HCT116 (cell line): ENCODE measurements around the gene MEOX1. TPM values are rescaled to one million over a fixed set of nuclear protein-coding genes. Genes with fewer than 3 reads are reported as not detected.

Source experiments
- ATAC-seq: fragments of 200-7000 bp; cut with Tn5 transposase; 2 replicates; pipeline ENCODE4 v1.9.1; 2020; ENCODE audit warnings: mild to moderate bottlenecking, moderate library complexity
- BruUV-seq: library from RNA; stranded (reverse); fragments of 400-500 nt; replicated peaks from 2 replicates; lab custom pipeline; 2021; lab: Mats Ljungman, UMichigan
- CTCF ChIA-PET: fragments of 300-600 bp; sonication (Branson Sonifier 250); formaldehyde crosslinking; loops from one replicate; lab custom pipeline; 2021; ENCODE audit warnings: antibody characterized with exemption; lab: Charles Lee
- POLR2A ChIA-PET: fragments of 300-600, 350-600 bp; sonication (Branson Sonifier 250); formaldehyde crosslinking; loops from one replicate; lab custom pipeline; 2021; ENCODE audit warnings: antibody characterized with exemption; lab: Charles Lee
- RAD21 ChIA-PET, 2 experiments: fragments of 300-600 bp; sonication (Branson Sonifier 250); formaldehyde crosslinking; loops; one replicate each; lab custom pipeline; 2023; ENCODE audit warnings: low total read pairs in 2 of 2; ENCODE audit not compliant: uncharacterized antibody in 2 of 2, unreplicated experiment in 2 of 2, low non-redundant PET in 1 of 2; lab: Charles Lee
- DNase-seq: peaks from one replicate; pipeline ENCODE4 v3.0.0-alpha.2; 2010; ENCODE audit warnings: low read depth, low spot score
- H2AFZ ChIP-seq: fragments of 200-600 bp; shearing (Covaris generic), sonication (generic); 2 replicates; pipeline ENCODE4 v1.6.1; 2017; ENCODE audit warnings: low read depth, mixed run types, mixed read lengths, antibody characterized with exemption, low read length; ENCODE audit not compliant: poor library complexity, severe bottlenecking
- H3K27ac ChIP-seq: 2 replicates; pipeline ENCODE4 v1.5.1; 2012; ENCODE audit warnings: low read depth, low read length
- H3K27me3 ChIP-seq: fragments of 200-600 bp; sonication (generic); 2 replicates; pipeline ENCODE4 v1.6.1; 2016; ENCODE audit warnings: mixed run types, low read length, mixed read lengths; ENCODE audit not compliant: insufficient read depth
- H3K36me3 ChIP-seq, 2 experiments: fragments of 200-500 bp in 1 of 2; fragments of 200-600 bp in 1 of 2; sonication (Bioruptor generic) in 1 of 2; sonication (generic) in 1 of 2; 2 replicates each; pipeline versions ENCODE4 v1.5.1 to v1.6.1; 2014 to 2016; ENCODE audit warnings: low read length in 2 of 2, inconsistent platforms in 1 of 2, mixed read lengths in 1 of 2, mixed run types in 1 of 2; ENCODE audit not compliant: insufficient read depth in 2 of 2, control insufficient read depth in 1 of 2
- H3K4me1 ChIP-seq, 2 experiments: fragments of 200-600 bp in 1 of 2; sonication (generic) in 1 of 2; 2 replicates each; pipeline versions ENCODE4 v1.5.1 to v1.6.1; 2012 to 2017; ENCODE audit warnings: low read length in 2 of 2, inconsistent platforms in 1 of 2, mild to moderate bottlenecking in 1 of 2, mixed read lengths in 1 of 2, mixed run types in 1 of 2, moderate library complexity in 1 of 2; ENCODE audit not compliant: insufficient read depth in 2 of 2, control insufficient read depth in 1 of 2
- H3K4me2 ChIP-seq: fragments of 200-600 bp; sonication (generic); 2 replicates; pipeline ENCODE4 v1.6.1; 2017; ENCODE audit warnings: mixed run types, low read length, mixed read lengths
- H3K4me3 ChIP-seq, 2 experiments: fragments of 200-600 bp in 1 of 2; sonication (generic) in 1 of 2; replicated peaks in 1 of 2; 2 replicates each; pipeline ENCODE4 v1.5.1; 2011 to 2016; ENCODE audit warnings: low read length in 2 of 2, control low read depth in 1 of 2, low read depth in 1 of 2, mild to moderate bottlenecking in 1 of 2, mixed read lengths in 1 of 2, mixed run types in 1 of 2
- H3K79me2 ChIP-seq: fragments of 200-600 bp; sonication (generic); 2 replicates; pipeline ENCODE4 v1.6.1; 2017; ENCODE audit warnings: mild to moderate bottlenecking, mixed run types, low read length, moderate library complexity, mixed read lengths; ENCODE audit not compliant: insufficient read depth
- H3K9ac ChIP-seq: fragments of 200-600 bp; sonication (generic); 2 replicates; pipeline ENCODE4 v1.6.1; 2016; ENCODE audit warnings: low read length, mixed read lengths
- H3K9me2 ChIP-seq: fragments of 200-600 bp; sonication (generic), shearing (Covaris generic); 2 replicates; pipeline ENCODE4 v1.6.1; 2017; ENCODE audit warnings: mixed run types, mild to moderate bottlenecking, moderate library complexity; ENCODE audit not compliant: insufficient read depth
- H3K9me3 ChIP-seq, 2 experiments: fragments of 200-500 bp in 1 of 2; fragments of 200-600 bp in 1 of 2; sonication (Bioruptor generic) in 1 of 2; sonication (generic) in 1 of 2; 2 replicates each; pipeline ENCODE4 v1.6.1; 2014 to 2017; ENCODE audit warnings: low read length in 2 of 2, mixed read lengths in 2 of 2, inconsistent platforms in 1 of 2, low read depth in 1 of 2, mild to moderate bottlenecking in 1 of 2, mixed run types in 1 of 2, moderate library complexity in 1 of 2; ENCODE audit not compliant: control insufficient read depth in 1 of 2, insufficient read depth in 1 of 2
- H4K20me1 ChIP-seq: fragments of 200-600 bp; sonication (generic), shearing (Covaris generic); 2 replicates; pipeline ENCODE4 v1.6.1; 2017; ENCODE audit warnings: mixed run types, mild to moderate bottlenecking, moderate library complexity; ENCODE audit not compliant: insufficient read depth
- ATF3 ChIP-seq: IDR thresholded peaks from 2 replicates; pipeline ENCODE4 v1.6.1; 2012
- CEBPB ChIP-seq: IDR thresholded peaks from 2 replicates; pipeline ENCODE4 v1.6.1; 2012; ENCODE audit warnings: low read depth
- CTCF ChIP-seq, 3 experiments: fragments of 200-600 bp in 1 of 3; sonication (generic) in 1 of 3; IDR thresholded peaks in 2 of 3; conservative IDR thresholded peaks in 1 of 3; 2 replicates each; pipeline ENCODE4 v1.5.1; 2012 to 2017; ENCODE audit warnings: low read depth in 2 of 3, low read length in 2 of 3, antibody characterized with exemption in 1 of 3, borderline replicate concordance in 1 of 3, control low read depth in 1 of 3, mild to moderate bottlenecking in 1 of 3, mixed read lengths in 1 of 3, mixed run types in 1 of 3, moderate library complexity in 1 of 3; ENCODE audit not compliant: insufficient read depth in 1 of 3
- ELF1 ChIP-seq: IDR thresholded peaks from 2 replicates; pipeline ENCODE4 v1.6.1; 2012; ENCODE audit warnings: low read depth, borderline replicate concordance
- EZH2 ChIP-seq: fragments of 200-600 bp; sonication (generic); IDR thresholded peaks from 2 replicates; pipeline ENCODE4 v1.6.1; 2017; ENCODE audit warnings: antibody characterized with exemption, mixed run types
- FOSL1 ChIP-seq: IDR thresholded peaks from 2 replicates; pipeline ENCODE4 v1.6.1; 2012; ENCODE audit warnings: low read depth
- JUND ChIP-seq: IDR thresholded peaks from 2 replicates; pipeline ENCODE4 v1.6.1; 2012
- MAX ChIP-seq: IDR thresholded peaks from 2 replicates; pipeline ENCODE4 v1.6.1; 2012
- POLR2AphosphoS5 ChIP-seq: IDR thresholded peaks from 2 replicates; pipeline ENCODE4 v1.6.1; 2011; ENCODE audit warnings: mild to moderate bottlenecking, low read depth, low read length, moderate library complexity
- RAD21 ChIP-seq: IDR thresholded peaks from 2 replicates; pipeline ENCODE4 v1.6.1; 2012; ENCODE audit warnings: low read depth, mild to moderate bottlenecking
- SP1 ChIP-seq: IDR thresholded peaks from 2 replicates; pipeline ENCODE4 v1.6.1; 2012; ENCODE audit warnings: low read depth
- TCF7L2 ChIP-seq: IDR thresholded peaks from 2 replicates; pipeline ENCODE4 v1.7.0; 2011; ENCODE audit warnings: borderline replicate concordance, inconsistent platforms; ENCODE audit not compliant: insufficient read depth, insufficient read length; ENCODE audit errors: extremely low read depth
- intact Hi-C: fragments of 100-400 bp; cut with micrococcal nuclease; formaldehyde crosslinking; loops from 2 replicates; pipeline ENCODE4 v1.10.0; 2022
- total RNA-seq: library from RNA; stranded (reverse); gene quantifications from one replicate; pipeline ENCODE4 v1.2.1, GENCODE V29; 2021; ENCODE audit not compliant: unreplicated experiment
- TF ChIP-seq, protein P1 (sequence below): IDR thresholded peaks from 2 replicates; pipeline ENCODE4 v1.6.1; 2012; ENCODE audit warnings: low read depth
- TF ChIP-seq, protein P2 (sequence below): IDR thresholded peaks from 2 replicates; pipeline ENCODE4 v1.6.1; 2011; ENCODE audit warnings: mild to moderate bottlenecking, low read length, moderate library complexity; ENCODE audit not compliant: insufficient replicate concordance; ENCODE audit errors: extremely low read depth

MEOX1 gene
- total RNA-seq, 1 experiment from 2014 or later = not detected

DNA sequence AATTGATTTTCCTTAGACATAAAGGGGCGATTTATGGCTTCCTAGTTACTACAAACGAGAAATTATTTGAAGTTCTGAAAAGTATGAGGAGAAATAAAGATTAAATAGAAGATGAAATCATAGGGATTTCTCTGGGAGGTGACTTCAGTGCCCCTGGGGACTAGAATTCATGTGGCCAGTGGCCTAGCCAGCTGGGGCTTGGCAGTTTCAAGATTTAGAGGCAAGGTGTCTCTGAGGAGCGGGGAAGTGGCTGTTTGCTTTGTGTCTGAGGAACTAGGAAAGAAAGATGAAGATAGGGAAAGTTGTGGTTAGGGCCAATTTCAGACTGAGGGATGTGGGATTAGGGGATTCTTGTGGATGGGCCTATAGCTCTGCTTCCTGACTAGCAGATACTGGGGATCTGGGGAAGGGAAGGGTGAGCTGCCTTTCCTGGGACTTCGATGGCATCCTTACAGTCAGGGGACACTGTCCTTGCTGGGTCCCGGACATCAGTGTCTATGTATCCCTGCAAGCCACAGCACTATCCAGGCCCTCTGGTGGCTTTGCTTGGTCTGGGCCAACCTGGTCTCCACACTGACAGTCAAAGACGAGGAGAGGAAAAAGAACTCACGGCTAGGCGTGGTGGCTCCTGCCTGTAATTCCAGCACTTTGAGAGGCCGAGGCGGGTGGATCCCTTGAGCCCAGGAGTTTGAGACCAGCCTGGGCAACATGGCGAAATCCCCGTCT, 22.4 kb upstream of the MEOX1 start:
- no peaks in the 10 kb centered on the region for H3K9me3 ChIP-seq
- H3K4me2 ChIP-seq = no peak overlapping the region
- H3K4me1 ChIP-seq = no peaks in the 10 kb centered on the region
- H3K27me3 ChIP-seq = no peaks in the 10 kb centered on the region
- POLR2A ChIA-PET = no interaction called here
- TF ChIP-seq POLR2AphosphoS5 = no peak
- no peak for TF ChIP-seq CEBPB
- TF ChIP-seq CTCF (IDR thresholded peaks at IDR 0.05 in 2 of 3, conservative IDR thresholded peaks at IDR 0.05 in 1 of 3; ENCODE audit: borderline replicate concordance in 1 of 3, insufficient read depth in 1 of 3, low read depth in 2 of 3, low read length in 2 of 3) = no peak; a peak in 1 of 6 replicates
- TF ChIP-seq FOSL1 = no peak
- no peak for TF ChIP-seq MAX
- TF ChIP-seq EZH2 = no peak
- TF ChIP-seq TCF7L2 = no peak
- TF ChIP-seq RAD21 = no peak
- TF ChIP-seq, protein P1, sequence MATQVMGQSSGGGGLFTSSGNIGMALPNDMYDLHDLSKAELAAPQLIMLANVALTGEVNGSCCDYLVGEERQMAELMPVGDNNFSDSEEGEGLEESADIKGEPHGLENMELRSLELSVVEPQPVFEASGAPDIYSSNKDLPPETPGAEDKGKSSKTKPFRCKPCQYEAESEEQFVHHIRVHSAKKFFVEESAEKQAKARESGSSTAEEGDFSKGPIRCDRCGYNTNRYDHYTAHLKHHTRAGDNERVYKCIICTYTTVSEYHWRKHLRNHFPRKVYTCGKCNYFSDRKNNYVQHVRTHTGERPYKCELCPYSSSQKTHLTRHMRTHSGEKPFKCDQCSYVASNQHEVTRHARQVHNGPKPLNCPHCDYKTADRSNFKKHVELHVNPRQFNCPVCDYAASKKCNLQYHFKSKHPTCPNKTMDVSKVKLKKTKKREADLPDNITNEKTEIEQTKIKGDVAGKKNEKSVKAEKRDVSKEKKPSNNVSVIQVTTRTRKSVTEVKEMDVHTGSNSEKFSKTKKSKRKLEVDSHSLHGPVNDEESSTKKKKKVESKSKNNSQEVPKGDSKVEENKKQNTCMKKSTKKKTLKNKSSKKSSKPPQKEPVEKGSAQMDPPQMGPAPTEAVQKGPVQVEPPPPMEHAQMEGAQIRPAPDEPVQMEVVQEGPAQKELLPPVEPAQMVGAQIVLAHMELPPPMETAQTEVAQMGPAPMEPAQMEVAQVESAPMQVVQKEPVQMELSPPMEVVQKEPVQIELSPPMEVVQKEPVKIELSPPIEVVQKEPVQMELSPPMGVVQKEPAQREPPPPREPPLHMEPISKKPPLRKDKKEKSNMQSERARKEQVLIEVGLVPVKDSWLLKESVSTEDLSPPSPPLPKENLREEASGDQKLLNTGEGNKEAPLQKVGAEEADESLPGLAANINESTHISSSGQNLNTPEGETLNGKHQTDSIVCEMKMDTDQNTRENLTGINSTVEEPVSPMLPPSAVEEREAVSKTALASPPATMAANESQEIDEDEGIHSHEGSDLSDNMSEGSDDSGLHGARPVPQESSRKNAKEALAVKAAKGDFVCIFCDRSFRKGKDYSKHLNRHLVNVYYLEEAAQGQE = no peak
- TF ChIP-seq SP1 = no peak
- TF ChIP-seq JUND = no peak
- no peak for TF ChIP-seq ATF3
- no peak for TF ChIP-seq ELF1
- TF ChIP-seq, protein P2, sequence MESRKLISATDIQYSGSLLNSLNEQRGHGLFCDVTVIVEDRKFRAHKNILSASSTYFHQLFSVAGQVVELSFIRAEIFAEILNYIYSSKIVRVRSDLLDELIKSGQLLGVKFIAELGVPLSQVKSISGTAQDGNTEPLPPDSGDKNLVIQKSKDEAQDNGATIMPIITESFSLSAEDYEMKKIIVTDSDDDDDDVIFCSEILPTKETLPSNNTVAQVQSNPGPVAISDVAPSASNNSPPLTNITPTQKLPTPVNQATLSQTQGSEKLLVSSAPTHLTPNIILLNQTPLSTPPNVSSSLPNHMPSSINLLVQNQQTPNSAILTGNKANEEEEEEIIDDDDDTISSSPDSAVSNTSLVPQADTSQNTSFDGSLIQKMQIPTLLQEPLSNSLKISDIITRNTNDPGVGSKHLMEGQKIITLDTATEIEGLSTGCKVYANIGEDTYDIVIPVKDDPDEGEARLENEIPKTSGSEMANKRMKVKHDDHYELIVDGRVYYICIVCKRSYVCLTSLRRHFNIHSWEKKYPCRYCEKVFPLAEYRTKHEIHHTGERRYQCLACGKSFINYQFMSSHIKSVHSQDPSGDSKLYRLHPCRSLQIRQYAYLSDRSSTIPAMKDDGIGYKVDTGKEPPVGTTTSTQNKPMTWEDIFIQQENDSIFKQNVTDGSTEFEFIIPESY = no peak
- H3K4me3 ChIP-seq = no peak overlapping the region
- no peak for DNase-seq
- no peaks in the 10 kb centered on the region for H3K9me2 ChIP-seq
- no peak overlapping the region for H2AFZ ChIP-seq
- no peak overlapping the region for H3K27ac ChIP-seq
- ATAC-seq = no peak
- CTCF ChIA-PET = interaction anchor here (0.7 to 1.4 kb wide), 5 partner anchors 10 to 107 kb away, joined by 3 to 5 read pairs (median 3); no protein-coding TSS in a partner anchor
- H3K9ac ChIP-seq = no peak overlapping the region
- H3K79me2 ChIP-seq = no peaks in the 10 kb centered on the region
- H3K36me3 ChIP-seq = no peaks in the 10 kb centered on the region
- H4K20me1 ChIP-seq = no peaks in the 10 kb centered on the region
- RAD21 ChIA-PET = no interaction called here
- no TSS peak for BruUV-seq
- intact Hi-C loops = no loop called here
